AG09309 (cell line): ENCODE measurements around the gene MYO1F.
"Not testable (repeated sequence)": the region's sequence is repeated elsewhere in the genome, so short reads cannot be mapped to it uniquely, and the experiment has no call there.

Experiments used
- DNase-seq: peaks from one replicate; pipeline ENCODE4 v3.0.0-alpha.2; 2010; ENCODE audit warnings: low read depth
- H3K4me3 ChIP-seq: 2 replicates; pipeline ENCODE4 v1.5.1; 2011; ENCODE audit warnings: mild to moderate bottlenecking, low read depth, low read length, moderate library complexity; ENCODE audit not compliant: control insufficient read depth
- TF ChIP-seq, protein P1 (sequence below): IDR thresholded peaks from 2 replicates; pipeline ENCODE4 v1.5.1; 2011; ENCODE audit warnings: mild to moderate bottlenecking, low read depth, low read length, inconsistent platforms; ENCODE audit not compliant: insufficient read depth, control insufficient read depth; ENCODE audit errors: missing control alignments

MYO1F gene

DNA sequence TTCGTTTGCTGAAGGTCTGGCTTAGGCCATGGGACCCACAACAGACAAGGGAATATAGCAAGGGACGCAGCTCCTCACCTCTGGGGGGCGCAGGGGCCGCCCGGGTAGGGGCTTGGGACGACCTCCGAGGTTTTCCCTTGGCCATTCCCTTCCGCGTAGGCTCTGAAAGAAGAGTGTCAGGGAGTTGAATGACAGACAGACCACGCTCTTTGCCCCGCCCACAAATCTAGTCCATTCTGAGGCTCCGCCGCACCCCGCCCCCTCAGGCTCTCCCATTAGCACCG, 51.9 kb downstream of the MYO1F start:
- TF ChIP-seq, protein P1, sequence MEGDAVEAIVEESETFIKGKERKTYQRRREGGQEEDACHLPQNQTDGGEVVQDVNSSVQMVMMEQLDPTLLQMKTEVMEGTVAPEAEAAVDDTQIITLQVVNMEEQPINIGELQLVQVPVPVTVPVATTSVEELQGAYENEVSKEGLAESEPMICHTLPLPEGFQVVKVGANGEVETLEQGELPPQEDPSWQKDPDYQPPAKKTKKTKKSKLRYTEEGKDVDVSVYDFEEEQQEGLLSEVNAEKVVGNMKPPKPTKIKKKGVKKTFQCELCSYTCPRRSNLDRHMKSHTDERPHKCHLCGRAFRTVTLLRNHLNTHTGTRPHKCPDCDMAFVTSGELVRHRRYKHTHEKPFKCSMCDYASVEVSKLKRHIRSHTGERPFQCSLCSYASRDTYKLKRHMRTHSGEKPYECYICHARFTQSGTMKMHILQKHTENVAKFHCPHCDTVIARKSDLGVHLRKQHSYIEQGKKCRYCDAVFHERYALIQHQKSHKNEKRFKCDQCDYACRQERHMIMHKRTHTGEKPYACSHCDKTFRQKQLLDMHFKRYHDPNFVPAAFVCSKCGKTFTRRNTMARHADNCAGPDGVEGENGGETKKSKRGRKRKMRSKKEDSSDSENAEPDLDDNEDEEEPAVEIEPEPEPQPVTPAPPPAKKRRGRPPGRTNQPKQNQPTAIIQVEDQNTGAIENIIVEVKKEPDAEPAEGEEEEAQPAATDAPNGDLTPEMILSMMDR = peak; percentile 42

GRCh38 chr19:8519388-8519787, 57.9 kb downstream of the MYO1F start:
- DNase-seq = no peak
- TF ChIP-seq, protein P1 = no peak
- H3K4me3 ChIP-seq = no peak overlapping the region

More for the DNA sequence above, 51.9 kb downstream of the MYO1F start:
- no peak for DNase-seq
- H3K4me3 ChIP-seq = peak overlapping the region; percentile 58

GRCh38 chr19:8518536-8518935, 58.7 kb downstream of the MYO1F start:
- no peak overlapping the region for H3K4me3 ChIP-seq
- no peak for DNase-seq
- TF ChIP-seq, protein P1 = no peak

- DNase-seq = no peak
- TF ChIP-seq, protein P1 = no peak
- H3K4me3 ChIP-seq = no peak overlapping the region
Observed at GRCh38 chr19:8517551-8518442, 59.4 kb downstream of the MYO1F start.

DNA sequence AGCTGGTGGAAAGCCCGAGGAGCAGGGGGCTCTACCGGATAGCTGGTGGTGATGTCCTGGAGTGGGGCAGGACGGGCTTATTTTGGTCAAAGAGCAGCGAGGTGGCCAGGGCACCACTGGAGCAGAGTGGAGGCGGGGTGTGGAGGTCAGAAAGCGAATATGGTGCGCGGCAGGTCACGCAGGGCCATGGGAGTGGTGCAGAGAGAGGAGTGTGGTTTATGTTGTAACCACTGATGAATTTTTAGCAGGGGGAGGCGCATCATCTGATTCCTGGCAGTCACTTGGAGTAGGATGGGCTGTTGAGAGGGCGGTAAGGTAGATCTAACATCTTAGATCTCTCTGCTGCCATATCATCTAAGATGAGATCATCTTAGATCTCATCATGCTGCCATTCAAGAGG, 61.9 kb downstream of the MYO1F start:
- DNase-seq = no peak

DNA sequence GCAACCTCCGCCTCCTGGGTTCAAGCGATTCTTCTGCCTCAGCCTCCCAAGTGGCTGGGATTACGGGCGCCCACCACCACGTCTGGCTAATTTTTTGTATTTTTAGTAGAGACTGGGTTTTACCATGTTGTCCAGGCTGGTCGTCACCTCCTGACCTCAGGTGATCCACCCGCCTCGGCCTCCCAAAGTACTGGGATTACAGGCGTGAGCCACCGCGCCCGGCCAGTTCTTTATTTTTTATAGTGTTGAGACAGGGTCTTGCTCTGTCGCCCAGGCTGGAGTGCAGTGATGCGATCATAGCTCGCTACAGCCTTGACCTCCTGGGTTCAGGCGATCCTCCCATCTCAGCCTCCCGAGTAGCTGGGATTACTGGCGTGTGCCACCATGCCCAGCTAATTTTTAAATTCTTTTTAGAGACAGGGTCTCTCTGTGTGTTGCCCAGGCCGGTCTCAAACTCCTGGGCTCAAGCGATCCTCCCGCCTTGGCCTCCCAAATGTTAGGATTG, 62.7 kb downstream of the MYO1F start:
- peak overlapping the region; percentile 52 for H3K4me3 ChIP-seq
- not testable (repeated sequence) for DNase-seq

More for the DNA sequence above, 61.9 kb downstream of the MYO1F start:
- TF ChIP-seq, protein P1 = no peak
- H3K4me3 ChIP-seq = no peak overlapping the region

DNA sequence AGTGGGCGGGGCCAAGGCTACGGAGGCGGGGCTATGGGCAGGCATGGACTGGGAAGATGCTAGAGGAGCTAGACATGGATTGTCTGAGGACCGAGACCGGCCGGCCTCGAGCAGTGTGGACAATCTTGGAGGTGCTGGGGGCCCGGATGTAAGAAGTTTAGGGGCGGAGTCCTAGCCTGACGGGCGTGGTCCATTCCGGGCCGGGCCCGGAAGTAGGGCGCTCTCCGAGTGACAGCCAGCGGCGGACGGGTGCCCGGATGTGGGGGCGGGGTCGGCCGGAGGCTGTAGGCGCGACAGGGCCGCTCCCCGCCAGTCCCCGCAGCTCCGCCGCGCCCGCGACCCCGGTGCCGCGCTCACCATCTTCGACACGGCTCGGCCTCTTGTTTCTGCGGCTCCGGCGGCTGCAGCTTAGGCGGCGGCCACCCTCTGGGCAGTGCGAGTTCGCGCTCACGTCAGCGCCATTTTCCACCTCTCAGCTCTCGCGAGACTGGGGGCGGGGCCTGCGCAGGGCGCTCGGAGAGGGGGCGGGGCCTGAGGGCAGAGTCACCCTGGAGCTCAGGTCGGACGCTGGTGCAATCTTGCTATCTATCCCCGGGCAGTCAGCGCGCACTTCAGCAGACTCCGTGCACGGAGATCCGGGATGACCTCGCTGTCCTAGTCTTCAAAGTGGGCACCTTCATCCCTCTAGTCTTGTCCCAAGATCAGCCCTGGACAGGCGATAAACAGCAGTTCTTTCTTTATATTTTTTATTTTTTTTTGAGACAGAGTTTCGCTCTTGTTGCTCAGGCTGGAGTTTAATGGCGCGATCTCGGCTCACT, 63.3 kb downstream of the MYO1F start, which contains the start of gene ZNF414:
Gene ZNF414 (minus strand): TSS at position 481 of the 818 bp plus-strand sequence. CDS start 121 bp downstream, at position 360.
- peak within 1 kb of the TSS; percentile 52 for H3K4me3 ChIP-seq
- TF ChIP-seq, protein P1 = no peak
- DNase-seq = peak; percentile 89
